ENCODE measurements around the gene FOXR1.
"Not testable (repeated sequence)": the region's sequence is repeated elsewhere in the genome, so short reads cannot be mapped to it uniquely, and the experiment has no call there.

The FOXR1 gene

GRCh38 chr11:118948000-118948399 is 23.6 kb upstream of the FOXR1 start:
- no peaks in the 10 kb centered on the region for H3K9me3 ChIP-seq (replicated peaks in 1 of 2; ENCODE audit: control insufficient read depth in 2 of 2, insufficient read depth in 1 of 2, low read depth in 1 of 2, low read length in 2 of 2)
- H3K9ac ChIP-seq (ENCODE audit: low read depth, low read length, poor library complexity): no peak overlapping the region
- no peak overlapping the region for H2BK120ac ChIP-seq (ENCODE audit: low read depth, low read length)
- H2AFZ ChIP-seq (ENCODE audit: low read length): no peak overlapping the region
- H2BK12ac ChIP-seq (ENCODE audit: low read length): no peak overlapping the region
- no peak overlapping the region for H4K8ac ChIP-seq (ENCODE audit: low read depth, low read length)
- H2BK15ac ChIP-seq (ENCODE audit: low read length): no peak overlapping the region
- H3K27me3 ChIP-seq (ENCODE audit: control insufficient read depth in 3 of 3, insufficient read depth in 3 of 3, low read depth in 1 of 3, low read length in 3 of 3): peaks cover 0 to 15% (median 0%) of the 10 kb centered on the region in 3 experiments
- no peaks in the 10 kb centered on the region for H3K79me1 ChIP-seq (ENCODE audit: low read depth, low read length)
- no peak overlapping the region for H3K27ac ChIP-seq (replicated peaks; ENCODE audit: low read length)
- no peak overlapping the region for H3K23ac ChIP-seq (ENCODE audit: low read depth, low read length, poor library complexity)
- no peak overlapping the region for H3K18ac ChIP-seq (ENCODE audit: low read length)
- H3K14ac ChIP-seq (ENCODE audit: low read length): no peak overlapping the region
- peaks cover 0 to 1% of the 10 kb centered on the region in 2 donors for H3K4me1 ChIP-seq (ENCODE audit: control insufficient read depth in 2 of 2, insufficient read depth in 1 of 2, low read depth in 1 of 2, low read length in 2 of 2)
- H3K4me2 ChIP-seq (ENCODE audit: insufficient read depth, low read length, poor library complexity, severe bottlenecking): no peak overlapping the region
- DNase-seq (ENCODE audit: low spot score): no peak
- H2BK5ac ChIP-seq (ENCODE audit: low read length): no peak overlapping the region
- H4K91ac ChIP-seq (ENCODE audit: low read depth, low read length, poor library complexity): no peak overlapping the region
- no peak overlapping the region for H3K4ac ChIP-seq (ENCODE audit: low read length)
- WGBS, 2 donors (ENCODE audit: extremely low coverage in 2 of 2, insufficient read length in 2 of 2, insufficient replicate concordance in 1 of 2): no CpG with 5 or more reads among the region's 3 CpGs
- H2AK5ac ChIP-seq (ENCODE audit: low read depth, low read length): no peak overlapping the region
- no peak overlapping the region for H3K4me3 ChIP-seq (ENCODE audit: low read length in 2 of 2)
- no peaks in the 10 kb centered on the region for H3K36me3 ChIP-seq (replicated peaks in 1 of 2; ENCODE audit: control insufficient read depth in 2 of 2, insufficient read depth in 2 of 2, low read length in 2 of 2)

- no peak overlapping the region for H3K23ac ChIP-seq (ENCODE audit: low read depth, low read length, poor library complexity)
- H3K4ac ChIP-seq (ENCODE audit: low read length): no peak overlapping the region
- no peak overlapping the region for H4K91ac ChIP-seq (ENCODE audit: low read depth, low read length, poor library complexity)
- H3K36me3 ChIP-seq (replicated peaks in 1 of 2; ENCODE audit: control insufficient read depth in 2 of 2, insufficient read depth in 2 of 2, low read length in 2 of 2): no peaks in the 10 kb centered on the region
- H2AK5ac ChIP-seq (ENCODE audit: low read depth, low read length): no peak overlapping the region
- H3K9me3 ChIP-seq (replicated peaks in 1 of 2; ENCODE audit: control insufficient read depth in 2 of 2, insufficient read depth in 1 of 2, low read depth in 1 of 2, low read length in 2 of 2): no peaks in the 10 kb centered on the region
- no CpG with 5 or more reads among the region's 6 CpGs for WGBS, 2 donors (ENCODE audit: extremely low coverage in 2 of 2, insufficient read length in 2 of 2, insufficient replicate concordance in 1 of 2)
- H3K14ac ChIP-seq (ENCODE audit: low read length): no peak overlapping the region
- no peak overlapping the region for H3K4me3 ChIP-seq (ENCODE audit: low read length in 2 of 2)
- no peak overlapping the region for H3K9ac ChIP-seq (ENCODE audit: low read depth, low read length, poor library complexity)
- no peak overlapping the region for H2BK12ac ChIP-seq (ENCODE audit: low read length)
- no peak overlapping the region for H3K27ac ChIP-seq (replicated peaks; ENCODE audit: low read length)
- no peak overlapping the region for H2BK120ac ChIP-seq (ENCODE audit: low read depth, low read length)
- H3K4me2 ChIP-seq (ENCODE audit: insufficient read depth, low read length, poor library complexity, severe bottlenecking): no peak overlapping the region
- no peak overlapping the region for H4K8ac ChIP-seq (ENCODE audit: low read depth, low read length)
- no peaks in the 10 kb centered on the region for H3K79me1 ChIP-seq (ENCODE audit: low read depth, low read length)
- no peak overlapping the region for H3K18ac ChIP-seq (ENCODE audit: low read length)
- H2BK5ac ChIP-seq (ENCODE audit: low read length): no peak overlapping the region
- peak; percentile 82 for DNase-seq (ENCODE audit: low spot score)
- H3K27me3 ChIP-seq (ENCODE audit: control insufficient read depth in 3 of 3, insufficient read depth in 3 of 3, low read depth in 1 of 3, low read length in 3 of 3): peaks cover 0 to 26% (median 0%) of the 10 kb centered on the region in 3 experiments
- H2AFZ ChIP-seq (ENCODE audit: low read length): no peak overlapping the region
- H3K4me1 ChIP-seq (ENCODE audit: control insufficient read depth in 2 of 2, insufficient read depth in 1 of 2, low read depth in 1 of 2, low read length in 2 of 2): peaks cover 1 to 9% of the 10 kb centered on the region in 2 donors
- no peak overlapping the region for H2BK15ac ChIP-seq (ENCODE audit: low read length)
Observed at GRCh38 chr11:118953265-118953664, 18.3 kb upstream of the FOXR1 start.

- WGBS, 2 donors (ENCODE audit: extremely low coverage in 2 of 2, insufficient read length in 2 of 2, insufficient replicate concordance in 1 of 2): no CpG with 5 or more reads among the region's 6 CpGs
- H3K4me1 ChIP-seq (ENCODE audit: control insufficient read depth in 2 of 2, insufficient read depth in 1 of 2, low read depth in 1 of 2, low read length in 2 of 2); H4K91ac ChIP-seq (ENCODE audit: low read depth, low read length, poor library complexity); H2BK15ac ChIP-seq (ENCODE audit: low read length); H3K9me3 ChIP-seq (replicated peaks in 1 of 2; ENCODE audit: control insufficient read depth in 2 of 2, insufficient read depth in 1 of 2, low read depth in 1 of 2, low read length in 2 of 2); H2BK5ac ChIP-seq (ENCODE audit: low read length); H2BK12ac ChIP-seq (ENCODE audit: low read length); H3K27ac ChIP-seq (replicated peaks; ENCODE audit: low read length); H3K4me2 ChIP-seq (ENCODE audit: insufficient read depth, low read length, poor library complexity, severe bottlenecking); H3K9ac ChIP-seq (ENCODE audit: low read depth, low read length, poor library complexity); DNase-seq (ENCODE audit: low spot score); H2AFZ ChIP-seq (ENCODE audit: low read length); H3K4ac ChIP-seq (ENCODE audit: low read length); H3K18ac ChIP-seq (ENCODE audit: low read length); H3K36me3 ChIP-seq (replicated peaks in 1 of 2; ENCODE audit: control insufficient read depth in 2 of 2, insufficient read depth in 2 of 2, low read length in 2 of 2); H3K23ac ChIP-seq (ENCODE audit: low read depth, low read length, poor library complexity); H3K79me1 ChIP-seq (ENCODE audit: low read depth, low read length); H3K14ac ChIP-seq (ENCODE audit: low read length); H2BK120ac ChIP-seq (ENCODE audit: low read depth, low read length); H4K8ac ChIP-seq (ENCODE audit: low read depth, low read length); H2AK5ac ChIP-seq (ENCODE audit: low read depth, low read length): not testable (repeated sequence)
- H3K27me3 ChIP-seq (ENCODE audit: control insufficient read depth in 3 of 3, insufficient read depth in 3 of 3, low read depth in 1 of 3, low read length in 3 of 3): peaks cover 0 to 29% (median 0%) of the 10 kb centered on the region in 3 experiments
- H3K4me3 ChIP-seq (ENCODE audit: low read length in 2 of 2): peak overlapping the region in 1 of 2 donors; percentile 50
Observed at GRCh38 chr11:118953976-118954375, 17.6 kb upstream of the FOXR1 start.

GRCh38 chr11:118956094-118956846 is 15.3 kb upstream of the FOXR1 start, which contains the start of gene UPK2:
UPK2 (plus strand) TSS chr11:118956298; CDS start chr11:118956351, 53 bp downstream.
- Histone ChIP-seq H2BK5ac (ENCODE audit: low read length) (no peak within 1 kb of the TSS), H3K27ac (replicated peaks; ENCODE audit: low read length) (no peak within 1 kb of the TSS), H3K4me2 (ENCODE audit: insufficient read depth, low read length, poor library complexity, severe bottlenecking) (no peak within 1 kb of the TSS), H3K27me3 (ENCODE audit: control insufficient read depth in 3 of 3, insufficient read depth in 3 of 3, low read depth in 1 of 3, low read length in 3 of 3) (peaks cover 0 to 48% (median 0%) of the 10 kb centered on the region in 3 experiments), H2AK5ac (ENCODE audit: low read depth, low read length) (peak within 1 kb of the TSS; percentile 73), H2BK120ac (ENCODE audit: low read depth, low read length) (no peak within 1 kb of the TSS), H3K9me3 (replicated peaks in 1 of 2; ENCODE audit: control insufficient read depth in 2 of 2, insufficient read depth in 1 of 2, low read depth in 1 of 2, low read length in 2 of 2) (no peaks in the 10 kb centered on the region), H3K4me1 (ENCODE audit: control insufficient read depth in 2 of 2, insufficient read depth in 1 of 2, low read depth in 1 of 2, low read length in 2 of 2) (peaks cover 1 to 9% of the 10 kb centered on the region in 2 donors), H2AFZ (ENCODE audit: low read length) (peak within 1 kb of the TSS; percentile 29), H3K79me1 (ENCODE audit: low read depth, low read length) (no peaks in the 10 kb centered on the region), H4K91ac (ENCODE audit: low read depth, low read length, poor library complexity) (no peak within 1 kb of the TSS), H3K4me3 (ENCODE audit: low read length in 2 of 2) (no peak within 1 kb of the TSS), H3K23ac (ENCODE audit: low read depth, low read length, poor library complexity) (no peak within 1 kb of the TSS), H3K18ac (ENCODE audit: low read length) (peak within 1 kb of the TSS; percentile 55), H3K4ac (ENCODE audit: low read length) (no peak within 1 kb of the TSS), H4K8ac (ENCODE audit: low read depth, low read length) (no peak within 1 kb of the TSS), H3K9ac (ENCODE audit: low read depth, low read length, poor library complexity) (no peak within 1 kb of the TSS), H3K14ac (ENCODE audit: low read length) (no peak within 1 kb of the TSS), H2BK12ac (ENCODE audit: low read length) (no peak within 1 kb of the TSS), H3K36me3 (replicated peaks in 1 of 2; ENCODE audit: control insufficient read depth in 2 of 2, insufficient read depth in 2 of 2, low read length in 2 of 2) (no peaks in the 10 kb centered on the region), H2BK15ac (ENCODE audit: low read length) (peak within 1 kb of the TSS; percentile 88)
- peak; percentile 78 for DNase-seq (ENCODE audit: low spot score)
- no CpG with 5 or more reads among the region's 7 CpGs for WGBS, 2 donors (ENCODE audit: extremely low coverage in 2 of 2, insufficient read length in 2 of 2, insufficient replicate concordance in 1 of 2)
